ENCODE data around the gene TTI1. TPM values are rescaled to one million over a fixed set of nuclear protein-coding genes. Genes with fewer than 3 reads are reported as not detected.

The TTI1 gene
- total and polyA plus RNA-seq, 2 donors (not counting 1 experiment from before 2014, with no cell fraction given) = 13.9 to 33.9 TPM

DNA sequence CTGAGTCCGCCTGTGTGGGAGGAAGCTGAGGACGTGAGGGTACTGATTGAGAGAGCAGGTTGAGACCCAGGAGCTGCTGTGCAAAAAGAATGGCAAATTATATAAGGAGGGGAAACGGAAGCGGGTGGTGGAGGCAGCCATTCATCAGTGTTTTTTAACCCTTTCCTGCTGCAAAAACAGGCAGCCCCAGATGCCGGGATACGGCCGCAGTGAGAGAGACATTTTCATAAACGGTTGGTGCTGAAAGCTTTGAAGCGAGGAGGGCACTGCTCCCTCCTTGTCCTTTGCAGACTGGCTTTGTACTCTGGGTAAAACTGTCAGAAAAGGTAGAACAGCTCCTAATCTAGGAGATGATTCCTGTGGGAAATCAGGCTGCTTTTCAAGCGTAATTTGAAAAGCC lies 56.4 kb downstream of the TTI1 start:
- H3K4me1 Mint-ChIP-seq = peaks cover 14% of the 10 kb centered on the region
- no peak overlapping the region for H3K4me3 Mint-ChIP-seq
- H3K79me2 ChIP-seq (ENCODE audit: control insufficient read depth, insufficient read depth, low read length) = no peaks in the 10 kb centered on the region
- no peaks in the 10 kb centered on the region for H3K9me3 Mint-ChIP-seq (ENCODE audit: insufficient read depth)
- H3K9ac ChIP-seq (ENCODE audit: low read length) = no peak overlapping the region
- H3K4me2 ChIP-seq (replicated peaks; ENCODE audit: low read depth, low read length, poor library complexity, severe bottlenecking) = no peak overlapping the region
- peaks cover 2 to 4% of the 10 kb centered on the region in 2 experiments for H3K36me3 ChIP-seq (replicated peaks in 1 of 2; ENCODE audit: control extremely low read depth in 1 of 2, control insufficient read depth in 1 of 2, extremely low read depth in 1 of 2, insufficient read depth in 2 of 2, low read length in 1 of 2)
- no peak overlapping the region for H3K27ac ChIP-seq (ENCODE audit: low read length in 2 of 2)
- no peaks in the 10 kb centered on the region for H4K20me1 ChIP-seq (ENCODE audit: control insufficient read depth, insufficient read depth, low read length, poor library complexity, severe bottlenecking)
- no peaks in the 10 kb centered on the region for H3K27me3 Mint-ChIP-seq
- H3K27me3 ChIP-seq (replicated peaks in 1 of 4; ENCODE audit: control extremely low read depth in 1 of 4, control insufficient read depth in 3 of 4, insufficient read depth in 4 of 4, low read length in 3 of 4) = no peaks in the 10 kb centered on the region
- no peak overlapping the region for H3K27ac Mint-ChIP-seq
- H3K9me3 ChIP-seq (ENCODE audit: control extremely low read depth in 1 of 3, control insufficient read depth in 2 of 3, insufficient read depth in 1 of 3, low read length in 2 of 3) = no peaks in the 10 kb centered on the region
- no peak for TF ChIP-seq CTCF (IDR thresholded peaks at IDR 0.05)
- no peak for TF ChIP-seq EZH2 (IDR thresholded peaks at IDR 0.05; ENCODE audit: borderline replicate concordance, insufficient read depth, low read depth, low read length, poor library complexity, severe bottlenecking)
- H3K4me1 ChIP-seq (ENCODE audit: control insufficient read depth in 2 of 2, insufficient read depth in 2 of 2, low read length in 2 of 2) = peaks cover 0 to 4% of the 10 kb centered on the region in 2 donors
- ChIA-PET POLR2A (interaction anchor here (0.6 kb wide), 1 partner anchor 9 kb away, joined by 5 read pairs; no protein-coding TSS in a partner anchor), CTCF (no interaction called here)
- H2AFZ ChIP-seq (ENCODE audit: insufficient read depth, low read depth, low read length, poor library complexity, severe bottlenecking) = no peak overlapping the region
- no peak for ATAC-seq (ENCODE audit: low read depth)
- intact Hi-C loops (cut with micrococcal nuclease) = no loop called here
- 29% methylated on average over 6 of the region's 10 CpGs for WGBS (ENCODE audit: insufficient coverage)
- no peak for DNase-seq
- no peak overlapping the region for H3K4me3 ChIP-seq (ENCODE audit: control extremely low read depth in 1 of 5, extremely low read depth in 1 of 5, insufficient read depth in 1 of 5, low read depth in 2 of 5, low read length in 4 of 5)

- Mint-ChIP-seq H3K27me3 (peaks cover 3% of the 10 kb centered on the region), H3K27ac (no peak overlapping the region), H3K4me1 (peaks cover 14% of the 10 kb centered on the region), H3K4me3 (no peak overlapping the region), H3K9me3 (ENCODE audit: insufficient read depth) (no peaks in the 10 kb centered on the region)
- ATAC-seq (ENCODE audit: low read depth) (no peak), DNase-seq (no peak)
- H3K36me3 ChIP-seq (replicated peaks in 1 of 2; ENCODE audit: control extremely low read depth in 1 of 2, control insufficient read depth in 1 of 2, extremely low read depth in 1 of 2, insufficient read depth in 2 of 2, low read length in 1 of 2) = no peaks in the 10 kb centered on the region
- peaks cover 0 to 12% (median 0%) of the 10 kb centered on the region in 3 donors for H3K9me3 ChIP-seq (ENCODE audit: control extremely low read depth in 1 of 3, control insufficient read depth in 2 of 3, insufficient read depth in 1 of 3, low read length in 2 of 3)
- H3K79me2 ChIP-seq (ENCODE audit: control insufficient read depth, insufficient read depth, low read length) = no peaks in the 10 kb centered on the region
- ChIA-PET CTCF (no interaction called here), POLR2A (no interaction called here)
- H3K27ac ChIP-seq (ENCODE audit: low read length in 2 of 2) = no peak overlapping the region
- WGBS (ENCODE audit: insufficient coverage) = 96% methylated on average over 9 of the region's 12 CpGs
- peaks cover 0 to 7% (median 0%) of the 10 kb centered on the region in 4 experiments for H3K27me3 ChIP-seq (replicated peaks in 1 of 4; ENCODE audit: control extremely low read depth in 1 of 4, control insufficient read depth in 3 of 4, insufficient read depth in 4 of 4, low read length in 3 of 4)
- H3K4me2 ChIP-seq (replicated peaks; ENCODE audit: low read depth, low read length, poor library complexity, severe bottlenecking) = no peak overlapping the region
- TF ChIP-seq EZH2 (IDR thresholded peaks at IDR 0.05; ENCODE audit: borderline replicate concordance, insufficient read depth, low read depth, low read length, poor library complexity, severe bottlenecking) = no peak
- no peak for TF ChIP-seq CTCF (IDR thresholded peaks at IDR 0.05)
- H2AFZ ChIP-seq (ENCODE audit: insufficient read depth, low read depth, low read length, poor library complexity, severe bottlenecking) = no peak overlapping the region
- intact Hi-C loops (cut with micrococcal nuclease) = no loop called here
- no peak overlapping the region for H3K4me3 ChIP-seq (ENCODE audit: control extremely low read depth in 1 of 5, extremely low read depth in 1 of 5, insufficient read depth in 1 of 5, low read depth in 2 of 5, low read length in 4 of 5)
- H3K9ac ChIP-seq (ENCODE audit: low read length) = no peak overlapping the region
- peaks cover 0 to 4% of the 10 kb centered on the region in 2 donors for H3K4me1 ChIP-seq (ENCODE audit: control insufficient read depth in 2 of 2, insufficient read depth in 2 of 2, low read length in 2 of 2)
- H4K20me1 ChIP-seq (ENCODE audit: control insufficient read depth, insufficient read depth, low read length, poor library complexity, severe bottlenecking) = no peaks in the 10 kb centered on the region
These were observed 60.0 kb downstream of the TTI1 start for GRCh38 chr20:37973059-37973910.

Data from B cell (primary cell).